NCI-H187 treated with DMSO at 0.1 percent for 48 hours (cell line): ENCODE results near the gene TRIP11.

Experiments
- DNase-seq: peaks from one replicate; lab custom pipeline; 2025; lab: John Stamatoyannopoulos, UW

TRIP11 gene

DNA sequence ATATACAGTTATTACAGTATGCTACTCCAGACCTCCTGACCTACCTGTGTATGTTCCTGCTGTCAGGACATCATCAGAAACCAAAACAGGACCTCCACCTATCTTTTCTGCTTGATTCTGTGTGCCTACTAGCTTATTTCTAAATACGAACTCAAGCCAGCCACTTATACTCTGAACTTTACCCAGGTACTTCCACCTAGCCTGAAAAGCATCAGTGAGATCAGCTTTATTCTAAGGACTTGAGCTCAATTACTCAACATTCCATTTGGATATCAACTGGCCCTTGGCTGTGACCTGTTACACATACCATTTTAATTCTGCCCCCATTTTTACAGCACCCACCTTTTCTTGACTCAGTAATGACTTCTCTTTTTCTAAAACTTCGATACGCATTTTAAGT, 29.2 kb downstream of the TRIP11 start:
- DNase-seq = no peak

DNA sequence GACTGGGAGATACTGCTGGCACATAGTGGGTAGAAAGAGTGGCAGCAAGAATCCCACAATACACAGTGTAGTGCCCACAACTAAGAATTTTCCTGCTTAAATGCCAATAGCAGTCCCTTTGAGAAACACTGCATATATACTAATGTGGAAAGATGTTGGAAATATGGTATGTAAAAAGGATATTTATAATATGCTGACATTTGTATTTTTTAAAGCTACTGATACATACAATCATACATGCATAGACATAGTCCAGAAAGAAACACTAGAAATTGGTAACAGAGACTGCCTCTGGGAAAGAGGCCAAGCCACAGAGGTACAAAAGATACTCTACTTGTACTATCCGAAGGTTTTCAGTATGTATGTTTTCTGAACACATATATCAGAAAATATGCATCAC, 30.3 kb downstream of the TRIP11 start:
- DNase-seq = no peak

DNA sequence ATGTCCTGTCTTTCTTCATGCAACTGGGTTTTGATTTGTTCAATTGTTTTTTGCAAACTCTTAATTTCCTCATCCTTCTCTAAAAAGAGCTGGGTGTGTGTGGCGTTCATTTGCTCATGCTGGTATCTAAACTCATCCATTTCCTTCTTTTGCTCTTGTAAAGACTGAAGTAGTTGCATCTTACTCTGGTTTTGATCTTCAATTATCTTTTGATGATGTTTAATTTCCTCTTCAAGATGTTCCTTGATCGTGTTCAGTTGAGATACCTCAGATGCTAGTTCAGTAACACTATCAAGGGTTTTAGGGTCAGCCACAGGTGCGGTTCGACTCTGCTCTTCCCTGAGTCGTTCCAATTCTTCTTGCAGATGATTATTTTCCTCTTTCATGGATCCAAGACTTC, 34.8 kb downstream of the TRIP11 start:
- no peak for DNase-seq

DNA sequence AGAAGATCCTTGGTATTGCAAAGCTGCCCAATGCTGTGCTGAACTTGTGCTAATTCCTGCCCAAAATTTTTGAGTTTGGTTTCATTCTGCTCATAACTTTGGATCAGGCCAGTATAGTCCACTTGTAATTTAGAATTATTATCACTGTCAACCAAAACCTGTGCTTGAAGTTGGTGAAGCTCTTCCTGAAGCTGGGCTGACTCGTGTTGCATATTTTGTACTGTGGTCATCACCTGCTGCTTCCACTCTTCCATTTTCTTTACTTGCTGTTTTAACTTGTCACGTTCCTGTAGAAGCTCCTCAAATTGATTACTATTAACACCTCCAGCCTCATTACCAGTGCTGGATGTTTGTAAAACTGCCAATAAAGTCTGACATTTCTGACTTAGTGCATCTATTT, 35.8 kb downstream of the TRIP11 start:
- no peak for DNase-seq

DNA sequence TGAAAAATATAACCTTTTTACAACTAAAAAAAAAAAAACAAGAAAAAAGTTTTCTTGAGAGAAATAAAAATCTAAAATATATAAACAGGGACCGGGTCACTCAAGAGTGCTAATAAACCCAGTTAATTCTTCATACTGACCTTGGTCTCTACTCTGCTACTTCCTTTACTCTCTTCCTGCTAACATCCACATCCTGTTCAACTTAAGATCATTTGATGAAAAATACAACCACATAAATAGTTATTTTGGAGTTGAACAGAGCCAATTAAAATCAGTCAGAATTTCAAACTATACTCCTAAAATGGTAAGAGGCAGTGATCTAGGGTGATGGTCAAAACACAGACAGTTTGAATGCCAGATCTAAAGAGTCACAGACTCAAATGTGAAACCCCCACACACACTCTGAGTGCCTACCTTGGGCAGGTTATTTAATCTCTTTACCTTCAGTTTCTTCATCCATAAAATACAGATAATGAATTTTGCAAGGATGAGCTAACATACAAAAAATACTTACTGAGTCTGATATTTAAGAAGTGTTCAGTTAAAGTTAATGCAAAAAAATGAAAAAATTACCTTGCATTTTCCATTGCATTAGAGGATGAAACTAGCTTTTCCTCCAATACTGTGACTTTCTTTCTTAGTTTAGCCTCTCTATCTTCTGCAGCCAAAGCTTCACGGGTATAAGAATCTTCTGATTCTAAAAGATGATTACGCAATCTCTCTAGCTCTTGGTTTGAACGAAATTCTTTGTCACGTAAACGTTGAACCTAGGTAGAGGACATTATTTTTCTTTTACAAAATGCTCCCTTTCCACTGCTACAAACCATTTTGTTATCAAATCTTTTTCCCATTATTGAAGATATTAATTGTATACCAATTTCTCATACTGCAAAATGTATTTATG, 40.9 kb downstream of the TRIP11 start:
- DNase-seq = no peak

DNA sequence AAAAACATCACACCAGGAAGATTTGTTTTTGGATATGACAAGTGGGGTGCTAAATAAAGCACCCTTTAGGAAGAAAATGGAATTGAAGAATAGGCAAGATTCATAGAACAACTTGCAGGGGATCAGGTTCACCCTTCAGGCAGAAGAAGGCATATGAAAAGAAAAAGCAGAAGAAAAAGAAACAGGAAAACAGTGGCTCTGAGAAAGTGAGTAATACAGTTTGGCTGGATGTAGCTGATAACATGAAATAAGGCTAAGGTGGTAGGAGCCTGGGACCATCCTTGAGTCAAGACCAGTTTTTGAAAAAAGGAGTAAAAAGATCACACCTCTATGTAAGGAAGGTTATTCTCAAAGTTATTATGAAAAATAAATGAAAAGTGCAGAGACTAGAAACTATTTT, 42.4 kb downstream of the TRIP11 start:
- DNase-seq = no peak

DNA sequence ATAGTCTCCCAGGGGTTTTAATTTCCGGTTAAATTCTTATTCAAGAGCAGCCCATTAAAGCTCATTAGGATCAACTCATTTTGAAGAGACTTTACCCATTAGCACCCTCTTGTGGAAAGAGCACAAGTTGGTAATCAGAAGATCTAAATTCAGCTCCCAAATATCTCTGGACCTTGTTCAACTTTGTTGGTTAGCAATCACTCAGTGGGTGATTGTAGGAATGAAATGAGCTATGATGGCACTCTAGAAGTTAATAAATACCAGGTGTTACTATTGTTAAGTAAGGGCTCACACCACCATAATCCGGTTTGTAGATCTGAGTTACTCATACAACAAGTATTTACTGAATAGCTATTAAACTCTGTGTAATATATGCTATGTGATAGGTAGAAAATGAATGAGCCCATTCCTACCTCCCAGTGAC, 42.9 kb downstream of the TRIP11 start:
- DNase-seq = no peak

DNA sequence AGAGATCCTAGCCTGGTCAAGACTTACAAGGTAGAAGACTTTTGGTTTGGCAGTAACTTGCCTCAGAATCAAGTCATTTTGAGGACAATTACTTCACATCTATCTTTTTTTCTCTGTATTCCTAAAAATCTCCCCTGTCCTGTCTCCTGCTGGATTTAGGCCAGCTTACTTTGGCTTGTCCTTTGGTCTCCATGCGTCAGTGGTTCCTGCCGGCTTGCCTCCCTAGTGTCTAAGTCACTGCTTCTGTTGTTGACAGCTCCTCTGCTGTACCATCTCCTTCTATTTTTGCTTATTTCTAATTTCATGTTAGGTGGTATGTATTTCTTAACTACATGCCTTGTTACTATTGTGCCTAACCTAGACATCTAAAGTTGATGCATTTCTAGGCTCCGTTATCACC, 52.7 kb downstream of the TRIP11 start:
- DNase-seq = no peak

DNA sequence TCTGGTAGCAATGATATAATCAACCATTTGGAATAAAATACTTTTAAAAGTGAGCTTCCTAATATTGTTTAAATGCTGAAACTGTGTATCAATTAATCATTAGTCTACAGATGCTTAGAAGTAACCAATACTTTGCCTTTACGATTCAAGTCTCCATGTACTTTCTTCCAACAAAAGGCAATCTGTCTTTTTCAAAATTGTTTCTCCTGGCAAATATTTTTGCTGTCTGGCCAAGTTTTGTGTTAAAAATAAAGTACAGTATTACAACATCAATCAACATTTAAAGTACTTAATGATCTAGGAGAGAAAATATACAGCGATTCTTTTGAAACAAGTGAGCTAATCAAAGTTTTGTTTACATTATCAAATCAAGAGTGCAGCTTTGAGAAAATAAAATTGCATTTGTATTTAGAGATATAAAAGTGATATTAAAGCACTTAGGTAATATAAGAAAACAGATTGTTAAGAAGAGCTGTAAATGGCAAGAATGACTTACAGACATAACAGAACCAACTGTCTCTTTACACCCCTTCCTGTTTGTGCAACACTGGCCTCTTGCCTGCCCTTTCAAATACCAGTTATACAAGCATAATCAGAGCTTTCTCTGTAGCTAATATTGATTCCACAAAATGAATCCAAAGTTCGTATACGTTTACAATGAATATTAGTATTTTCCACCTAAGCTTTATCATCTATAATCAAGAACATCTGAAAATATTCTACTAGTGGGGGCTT, 54.2 kb downstream of the TRIP11 start:
- no peak for DNase-seq

DNA sequence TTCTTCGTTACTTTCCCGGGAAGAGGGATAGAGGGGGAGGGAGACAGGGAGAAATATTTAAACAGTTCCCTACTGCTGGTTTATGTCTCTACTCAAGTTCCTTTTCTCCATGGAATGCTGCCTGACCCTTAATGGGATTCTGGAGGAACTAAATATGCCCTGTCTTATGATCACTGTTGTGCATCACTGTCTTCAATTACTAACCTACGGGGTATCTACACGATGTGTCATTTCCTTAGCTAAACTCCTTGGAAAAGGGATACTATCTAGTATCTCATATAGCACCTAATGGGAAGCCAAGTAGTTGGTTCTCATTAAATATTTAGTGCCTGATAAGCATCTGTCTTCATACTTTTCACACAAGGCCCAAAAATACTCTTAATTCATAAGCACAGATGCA, 54.9 kb downstream of the TRIP11 start:
- DNase-seq = no peak

DNA sequence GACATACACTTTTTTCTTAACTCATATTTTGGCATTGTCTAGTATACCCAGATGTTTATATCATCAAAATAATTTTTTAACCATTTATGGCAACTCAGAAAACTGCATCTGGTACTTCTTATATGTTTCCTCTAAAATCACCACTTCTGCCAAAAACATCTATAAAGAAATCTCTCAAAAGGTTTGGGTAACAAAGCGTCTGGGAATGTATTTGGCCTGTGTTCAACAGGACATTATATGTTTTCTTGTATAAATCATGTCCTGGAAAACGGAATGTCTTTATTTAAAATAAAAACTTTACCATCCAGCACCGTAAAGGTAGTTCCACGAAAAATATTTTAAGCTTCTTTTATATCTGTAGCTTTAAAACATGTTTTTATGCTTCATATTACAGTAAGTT, 56.3 kb downstream of the TRIP11 start:
- no peak for DNase-seq

DNA sequence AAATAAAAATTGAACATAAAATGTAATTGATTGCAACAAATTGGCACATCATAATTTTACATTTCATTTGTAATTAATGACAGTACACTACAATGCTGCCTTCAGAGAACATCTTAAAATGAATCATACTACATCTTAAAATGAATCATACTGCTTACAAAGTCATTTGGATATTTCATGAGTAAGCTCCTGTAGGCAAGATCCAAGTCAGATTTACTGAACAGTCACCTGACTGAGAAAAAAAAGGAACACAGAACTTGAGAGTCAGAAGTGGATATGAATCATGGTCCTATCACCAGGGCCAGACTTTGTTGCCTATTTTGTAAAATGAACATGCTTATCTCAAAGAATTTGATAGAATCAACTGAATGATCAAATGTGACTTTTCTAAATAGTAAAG, 59.7 kb downstream of the TRIP11 start:
- DNase-seq = no peak

DNA sequence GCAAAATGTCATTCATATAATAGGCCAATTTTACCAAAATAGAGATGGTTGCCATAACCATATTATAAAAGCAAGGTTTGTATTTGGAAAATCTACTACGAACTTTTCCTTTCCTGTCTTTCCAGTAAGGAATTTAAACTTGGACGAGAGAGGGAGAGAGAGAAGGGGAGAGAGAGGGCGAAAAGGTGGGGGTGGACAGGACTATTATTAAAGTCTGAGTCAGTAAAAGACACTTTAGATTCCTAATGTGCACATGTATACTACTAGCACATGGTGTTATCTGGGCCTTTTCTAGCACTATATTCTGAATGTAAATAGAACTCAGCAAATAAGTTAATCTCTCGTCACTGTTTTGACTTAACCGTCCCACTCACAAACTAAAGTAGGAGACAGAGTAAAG, 62.0 kb downstream of the TRIP11 start:
- no peak for DNase-seq

DNA sequence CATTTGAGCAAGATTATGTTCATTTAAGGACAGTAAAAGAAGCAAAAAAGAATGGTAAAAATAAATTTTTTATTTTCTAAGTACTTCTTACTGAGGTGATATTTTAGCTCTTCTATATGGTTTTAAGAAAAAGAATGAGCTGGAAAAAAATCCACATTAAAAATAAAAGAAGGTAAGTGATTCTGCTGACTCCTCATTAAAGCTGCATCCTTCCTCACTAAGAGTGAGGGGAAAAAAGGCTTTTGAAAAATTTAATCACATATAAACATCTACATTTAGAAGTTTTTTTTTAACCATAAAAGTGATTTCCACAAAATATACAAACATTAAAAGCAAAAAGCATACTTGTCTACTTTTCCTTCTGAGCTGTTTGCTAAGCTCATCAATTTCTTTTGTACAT, 64.1 kb downstream of the TRIP11 start:
- DNase-seq = no peak

DNA sequence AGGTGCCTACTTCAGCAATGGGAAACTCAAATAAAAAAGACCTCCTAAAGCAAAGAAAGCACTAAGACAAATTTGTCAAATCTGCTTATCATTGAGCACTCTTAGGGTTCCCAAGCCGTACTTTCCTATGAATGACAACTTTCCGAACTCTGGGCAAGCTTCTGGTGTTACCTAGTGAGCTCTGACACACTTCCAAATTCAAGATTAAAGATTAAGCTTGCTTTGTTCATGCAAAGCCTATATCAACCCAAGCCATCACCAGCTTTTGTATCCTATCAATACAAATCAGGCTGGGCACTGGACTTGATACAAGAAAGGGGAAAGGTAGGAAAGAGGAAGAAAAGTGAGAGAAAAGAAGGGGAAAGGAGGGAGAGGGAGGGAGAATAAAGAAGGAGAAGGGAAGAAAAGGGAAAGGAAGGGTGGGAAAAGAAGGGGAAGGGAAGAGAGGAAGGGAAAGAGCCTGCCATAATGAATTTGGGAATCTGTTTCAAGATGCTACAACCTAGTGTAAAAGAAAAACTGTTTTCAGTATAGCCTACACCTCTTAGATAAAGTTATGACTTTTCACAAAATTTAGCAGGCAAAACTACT, 68.6 kb downstream of the TRIP11 start:
- no peak for DNase-seq

DNA sequence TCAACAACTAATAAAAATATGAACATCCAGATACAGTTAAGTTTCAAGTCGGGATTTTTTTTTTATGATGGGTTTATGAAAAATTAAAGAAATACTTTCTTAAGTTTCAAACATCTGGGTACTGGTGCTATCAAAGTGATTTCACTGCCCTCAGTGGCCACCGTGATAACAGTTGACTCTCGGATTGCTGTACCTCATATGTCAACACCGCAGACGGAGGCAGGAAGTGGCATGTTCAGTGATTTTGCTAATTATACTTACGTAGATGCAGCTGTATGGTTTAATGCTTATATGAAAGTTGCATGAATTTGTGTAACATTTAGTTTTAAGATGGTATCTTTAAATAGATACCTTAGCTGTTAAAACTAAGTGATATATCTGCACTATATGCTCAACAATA, 71.6 kb downstream of the TRIP11 start:
- no peak for DNase-seq

DNA sequence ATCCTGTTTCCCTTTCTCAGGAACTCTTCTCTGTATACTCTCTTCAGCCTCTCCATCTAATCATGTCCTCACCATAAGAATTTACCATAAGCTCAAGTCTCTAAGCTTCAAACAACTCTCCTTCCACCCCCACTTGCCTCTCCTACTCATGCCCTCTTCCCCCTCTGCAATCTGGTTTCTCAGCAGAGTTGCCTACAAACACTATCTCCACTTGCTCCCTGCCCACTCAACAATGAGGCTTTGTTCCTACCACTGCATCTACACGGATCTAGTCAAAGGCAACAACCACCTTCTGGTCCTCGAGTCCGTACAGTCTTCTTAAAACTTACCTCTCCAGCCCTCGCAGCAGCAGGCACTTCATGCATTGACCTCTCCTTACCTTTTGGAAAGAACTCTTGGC, 75.1 kb downstream of the TRIP11 start:
- DNase-seq = no peak

DNA sequence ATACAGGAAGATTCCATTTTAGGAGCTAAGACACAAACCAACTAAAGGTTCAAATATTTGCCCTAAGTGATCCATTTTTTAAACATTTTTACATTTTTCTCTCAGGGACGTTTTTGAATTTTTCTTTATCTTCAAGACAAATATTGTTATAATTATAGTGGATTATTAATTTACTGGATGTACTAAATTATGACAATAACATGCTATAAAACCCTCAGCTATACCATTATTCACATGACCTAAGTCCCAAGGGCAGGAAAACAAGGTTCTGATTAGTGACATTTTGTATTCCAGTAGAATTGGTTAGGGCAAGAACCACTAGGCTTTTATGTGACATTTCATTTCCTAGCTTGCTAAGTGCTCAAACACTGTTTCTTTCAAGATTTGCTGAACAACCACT, 75.8 kb downstream of the TRIP11 start:
- no peak for DNase-seq

DNA sequence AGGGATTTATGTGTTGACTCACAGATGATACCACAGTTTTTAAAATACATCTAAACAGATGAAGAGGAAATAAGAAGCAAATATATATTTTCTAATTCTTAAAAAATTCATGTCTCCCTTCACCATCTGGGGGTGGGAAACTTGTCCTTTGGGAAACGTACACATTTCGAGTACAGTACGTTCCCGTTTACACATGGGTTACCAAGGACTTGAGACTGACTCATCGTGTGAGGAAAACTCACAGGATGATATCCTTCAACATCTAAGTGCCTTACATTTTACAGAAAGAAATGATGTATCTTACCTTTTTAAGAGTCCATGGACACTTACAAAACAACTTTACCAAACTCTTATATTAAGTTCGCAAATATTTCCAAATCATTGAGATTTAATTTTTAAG, 76.4 kb downstream of the TRIP11 start:
- DNase-seq = no peak

DNA sequence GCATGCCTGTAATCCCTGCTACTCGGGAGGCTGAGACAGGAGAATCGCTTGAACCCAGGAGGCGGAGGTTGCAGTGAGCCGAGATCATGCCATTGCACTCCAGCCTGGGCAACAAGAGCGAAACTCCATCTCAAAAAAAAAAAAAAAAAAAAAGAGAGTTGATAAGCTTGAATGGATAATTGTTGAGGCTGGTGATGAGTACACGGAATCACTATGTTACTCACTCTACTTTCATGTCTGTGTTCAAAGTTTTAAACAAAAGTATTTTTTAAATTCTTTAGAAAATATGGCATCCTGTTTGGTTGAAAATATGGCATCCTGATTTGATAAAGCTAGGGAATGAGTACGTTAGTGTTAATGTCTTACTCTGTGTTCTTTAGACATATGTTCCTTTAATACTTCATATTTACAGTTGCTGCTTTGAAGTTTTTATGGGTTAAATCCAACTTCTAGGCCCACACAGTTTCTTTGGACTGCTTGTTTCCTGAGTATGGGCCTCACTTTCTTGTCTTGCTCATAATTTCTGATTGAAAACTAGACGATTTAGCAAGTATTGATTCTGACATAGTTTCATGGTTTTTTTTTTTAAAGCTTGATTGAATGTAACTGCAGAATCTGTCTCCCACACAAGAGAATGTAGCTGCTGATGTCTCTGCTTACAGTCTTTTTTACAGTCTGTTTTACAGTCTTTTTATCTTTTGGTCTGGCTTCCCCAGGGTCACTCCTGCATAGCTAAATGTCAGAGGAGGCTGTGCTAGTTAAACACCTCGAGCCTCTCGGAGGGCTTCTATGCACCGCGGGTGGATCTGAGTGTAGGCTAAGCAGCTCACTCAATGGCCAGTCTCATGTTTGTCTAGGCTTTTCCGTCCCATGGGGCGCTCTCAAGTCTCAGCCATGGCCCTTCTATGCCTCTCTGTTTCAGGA, 78.3 kb downstream of the TRIP11 start:
- DNase-seq = no peak

DNA sequence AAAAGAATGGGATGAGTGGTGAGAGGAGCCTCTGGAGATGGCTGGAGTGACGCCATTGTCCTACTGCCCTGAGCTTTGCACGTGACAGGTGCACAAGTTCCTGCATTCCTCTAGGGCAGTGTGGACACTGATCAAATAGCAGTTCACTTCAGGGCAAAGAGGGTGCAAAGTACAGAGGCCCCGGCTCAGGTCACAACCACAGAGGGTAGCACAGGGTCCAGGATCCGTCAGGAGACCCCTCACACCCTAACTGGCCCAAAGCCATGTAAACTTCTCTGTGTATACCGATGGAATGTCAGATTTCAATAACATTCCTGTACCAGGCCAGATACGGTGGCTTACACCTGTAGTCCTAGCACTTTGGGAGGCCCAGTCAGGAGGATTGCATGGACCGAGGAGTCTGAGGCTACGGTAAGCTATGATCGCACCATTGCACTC, 82.0 kb downstream of the TRIP11 start:
- DNase-seq = no peak

DNA sequence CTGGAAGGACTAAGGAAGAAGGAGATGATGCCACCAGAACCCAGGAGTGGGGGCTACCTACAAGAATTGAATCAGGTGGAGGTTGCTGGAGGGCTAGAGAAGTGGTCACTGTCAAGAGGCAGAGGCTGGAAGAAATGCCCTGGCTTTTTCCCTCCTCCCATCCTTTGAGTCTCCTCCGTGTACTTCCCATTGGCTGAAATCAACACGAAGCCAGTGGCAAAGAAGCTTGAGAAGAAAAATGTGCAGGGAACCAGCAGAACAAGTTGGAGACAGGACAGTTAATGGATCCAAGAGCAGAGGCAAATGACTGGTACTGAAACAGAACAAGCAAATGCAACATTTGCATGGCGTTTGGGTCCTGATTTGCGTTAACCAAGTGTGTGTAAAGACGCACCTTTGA, 83.2 kb downstream of the TRIP11 start:
- no peak for DNase-seq
